Fibroblast of mammary gland (primary cell): ENCODE results near the gene CSK.
A peak's percentile ranks its signal among the peaks of the same experiment; 100 is the strongest.

Experiments
- DNase-seq: peaks from one replicate; pipeline ENCODE4 v3.0.0-alpha.2; 2010; ENCODE audit warnings: low read depth
- H3K4me3 ChIP-seq: 2 replicates; pipeline ENCODE4 v1.5.1; 2011; ENCODE audit warnings: low read depth, mild to moderate bottlenecking, low read length, moderate library complexity; ENCODE audit not compliant: control insufficient read depth
- CTCF ChIP-seq: conservative IDR thresholded peaks from 2 replicates; pipeline ENCODE4 v1.5.1; 2011; ENCODE audit warnings: low read depth, low read length, inconsistent platforms; ENCODE audit not compliant: control insufficient read depth, insufficient read depth

Gene CSK

GRCh38 chr15:74838137-74838516 lies 56.2 kb downstream of the CSK start:
- no peak for DNase-seq
- H3K4me3 ChIP-seq = no peak overlapping the region
- no peak for TF ChIP-seq CTCF

DNA sequence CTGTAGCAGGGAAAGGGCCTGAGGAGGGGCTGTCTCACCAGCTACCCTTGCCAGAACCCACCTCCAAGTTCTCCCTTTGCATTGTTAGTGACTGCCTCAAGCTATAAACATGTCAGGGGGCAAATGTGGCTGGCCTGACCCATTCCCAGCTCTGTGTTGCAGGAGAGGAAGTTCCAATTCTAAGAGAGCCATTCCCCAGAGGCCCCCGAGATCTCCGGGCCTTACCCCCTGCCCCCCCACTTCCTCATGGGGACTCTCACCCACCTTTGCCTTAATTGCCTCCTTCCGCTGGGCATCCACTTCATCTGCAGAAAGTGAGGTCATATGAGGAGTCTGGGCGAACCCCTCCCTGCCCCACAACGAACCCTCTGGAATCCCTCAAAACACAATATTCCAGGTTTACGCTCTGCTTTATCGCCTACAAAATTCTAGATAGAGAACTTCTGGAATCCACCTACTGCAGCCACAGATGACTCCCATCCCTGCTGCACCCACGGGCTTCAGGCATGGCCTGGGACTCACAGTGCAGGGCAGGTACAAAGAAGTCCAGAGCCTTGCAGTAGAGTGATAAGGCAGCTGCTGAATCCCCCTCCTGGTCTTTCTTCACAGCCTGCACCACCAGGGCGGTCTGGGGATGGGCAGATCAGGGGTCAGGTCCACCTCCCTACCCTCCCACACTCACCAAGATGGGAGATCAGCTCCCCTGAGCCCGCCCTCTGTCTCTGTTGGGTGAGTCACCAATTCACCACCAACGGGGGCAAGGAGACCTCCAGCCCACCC lies 57.1 kb downstream of the CSK start:
- TF ChIP-seq CTCF = no peak
- DNase-seq = no peak
- no peak overlapping the region for H3K4me3 ChIP-seq

DNA sequence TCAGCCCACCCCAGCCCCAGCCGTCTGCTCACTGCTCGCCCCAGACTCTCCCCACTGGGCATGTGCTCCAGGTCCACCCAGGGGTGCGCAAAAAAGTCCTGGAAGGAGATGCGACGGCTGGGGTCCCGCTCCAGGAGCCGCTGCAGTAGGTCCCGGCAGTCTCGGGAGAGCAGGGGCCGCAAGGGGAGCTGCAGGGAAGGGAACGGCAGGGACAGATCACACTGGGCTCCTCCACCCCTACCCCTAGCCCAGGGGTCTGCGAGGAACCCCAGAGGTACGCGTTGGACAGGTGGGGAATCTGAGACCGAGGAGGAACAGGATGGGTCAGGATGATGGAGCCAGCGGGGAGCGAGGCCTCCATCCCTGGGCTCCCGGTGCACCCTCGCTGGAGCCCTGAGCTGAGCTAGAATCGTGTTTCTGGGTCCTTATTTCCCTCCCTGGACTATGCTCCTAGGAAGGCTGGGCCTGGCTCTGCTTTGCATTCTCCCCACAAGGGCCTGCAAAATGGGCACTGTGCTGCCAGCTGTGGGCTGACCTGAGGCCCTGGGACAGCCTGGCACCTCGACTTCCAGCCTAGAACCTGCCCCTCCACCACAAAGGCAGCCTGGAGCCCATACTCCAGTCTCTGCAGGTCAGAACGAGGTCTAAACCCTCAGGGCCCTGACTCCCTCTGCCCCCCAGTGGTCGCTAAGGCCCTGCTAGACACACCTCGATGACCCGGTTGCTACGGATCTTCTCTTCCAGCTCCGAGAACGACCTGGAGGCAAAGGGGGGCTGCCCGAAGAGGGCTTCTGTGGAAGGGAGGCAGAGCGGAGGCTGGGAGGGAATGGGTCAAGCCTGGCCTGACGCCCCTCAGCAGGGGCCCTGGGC lies 57.9 kb downstream of the CSK start:
- DNase-seq = no peak
- TF ChIP-seq CTCF = peak; percentile 4
- no peak overlapping the region for H3K4me3 ChIP-seq

DNA sequence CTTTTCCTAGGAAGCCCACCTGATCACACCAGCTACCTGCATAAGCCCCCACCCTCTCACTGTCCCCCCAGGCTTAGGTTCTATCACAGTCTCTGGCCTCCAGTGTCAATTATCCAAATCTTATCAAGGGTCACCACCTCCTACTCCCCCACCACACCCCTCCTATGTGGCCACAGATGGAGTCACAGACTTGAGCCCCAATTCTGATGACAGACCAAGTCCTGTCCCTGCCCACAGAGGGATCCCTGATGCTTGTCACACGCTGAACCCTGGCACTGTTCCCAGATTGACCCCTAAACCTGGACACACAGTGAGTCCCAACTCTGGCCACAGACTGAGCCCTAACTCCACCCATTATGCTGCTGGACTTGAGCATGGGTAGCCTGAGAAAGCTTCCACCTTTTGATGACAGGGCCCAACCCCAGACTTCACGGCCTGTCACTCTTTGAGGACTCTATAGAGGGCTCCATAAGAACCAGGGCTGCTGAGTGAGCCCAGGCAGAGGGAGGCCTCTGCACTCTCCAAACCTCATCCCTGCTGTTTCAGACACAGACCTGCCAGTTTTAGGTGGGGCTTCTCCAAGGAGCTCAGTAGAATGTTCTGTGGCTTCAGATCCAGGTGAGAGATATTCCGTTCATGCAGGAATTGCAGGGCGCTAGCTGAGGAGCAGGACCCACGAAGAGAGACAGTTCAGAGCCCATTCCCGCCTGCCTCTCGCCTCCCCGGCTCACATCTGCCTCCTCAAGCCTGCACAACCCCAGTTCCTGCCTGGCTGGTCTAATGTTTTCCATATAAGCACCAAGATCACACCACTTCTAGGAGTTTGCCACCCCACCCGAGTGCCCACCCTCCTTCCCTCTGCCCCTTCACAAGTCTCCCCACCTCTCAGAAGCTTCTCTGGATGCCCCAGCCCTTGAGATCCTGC lies 59.2 kb downstream of the CSK start:
- H3K4me3 ChIP-seq = no peak overlapping the region
- no peak for TF ChIP-seq CTCF

GRCh38 chr15:74841891-74842373 lies 60.1 kb downstream of the CSK start:
- no peak for TF ChIP-seq CTCF
- no peak for DNase-seq
- peak overlapping the region; percentile 80 for H3K4me3 ChIP-seq

More for the DNA sequence above, 59.2 kb downstream of the CSK start:
- DNase-seq = no peak
